ENCODE data around the gene LRIG1. TPM values are rescaled to one million over a fixed set of nuclear protein-coding genes. Genes with fewer than 3 reads are reported as not detected.

LRIG1 gene
- total RNA-seq, 1 donor from 2014 or later, result 169 TPM

DNA sequence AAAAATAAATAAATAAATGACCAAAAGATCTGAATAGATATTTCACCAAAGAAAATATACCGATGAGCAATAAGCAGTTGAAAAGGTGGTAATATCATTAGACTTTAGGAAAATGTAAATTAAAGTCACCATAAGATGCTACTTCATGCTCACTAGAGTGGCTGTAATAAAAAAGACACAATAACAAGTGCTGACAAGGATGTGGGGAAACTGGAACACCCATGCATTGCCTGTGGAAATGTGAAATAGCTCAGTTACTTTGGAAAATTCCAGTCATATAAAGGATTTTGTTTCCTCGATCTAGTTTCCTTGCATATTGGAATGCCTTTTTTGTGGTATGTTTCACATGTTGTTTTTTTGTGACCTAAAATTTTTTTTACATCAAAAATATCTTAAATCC lies 36.0 kb upstream of the LRIG1 start:
- Mint-ChIP-seq H3K27ac (no peak overlapping the region), H3K36me3 (no peaks in the 10 kb centered on the region), H3K9me3 (no peaks in the 10 kb centered on the region), H3K4me3 (no peak overlapping the region), H3K4me1 (peaks cover 30% of the 10 kb centered on the region), H3K27me3 (ENCODE audit: insufficient read depth, low read depth) (peaks cover 2% of the 10 kb centered on the region)
- H3K4me3 ChIP-seq, result no peak overlapping the region
- H3F3A ChIP-seq (ENCODE audit: low read depth), result peaks cover 57% of the 10 kb centered on the region
- no peak for TF ChIP-seq EZH2phosphoT487 (IDR thresholded peaks at IDR 0.05)
- no peak for TF ChIP-seq EZH2 (IDR thresholded peaks at IDR 0.05)
- TF ChIP-seq, protein P1, sequence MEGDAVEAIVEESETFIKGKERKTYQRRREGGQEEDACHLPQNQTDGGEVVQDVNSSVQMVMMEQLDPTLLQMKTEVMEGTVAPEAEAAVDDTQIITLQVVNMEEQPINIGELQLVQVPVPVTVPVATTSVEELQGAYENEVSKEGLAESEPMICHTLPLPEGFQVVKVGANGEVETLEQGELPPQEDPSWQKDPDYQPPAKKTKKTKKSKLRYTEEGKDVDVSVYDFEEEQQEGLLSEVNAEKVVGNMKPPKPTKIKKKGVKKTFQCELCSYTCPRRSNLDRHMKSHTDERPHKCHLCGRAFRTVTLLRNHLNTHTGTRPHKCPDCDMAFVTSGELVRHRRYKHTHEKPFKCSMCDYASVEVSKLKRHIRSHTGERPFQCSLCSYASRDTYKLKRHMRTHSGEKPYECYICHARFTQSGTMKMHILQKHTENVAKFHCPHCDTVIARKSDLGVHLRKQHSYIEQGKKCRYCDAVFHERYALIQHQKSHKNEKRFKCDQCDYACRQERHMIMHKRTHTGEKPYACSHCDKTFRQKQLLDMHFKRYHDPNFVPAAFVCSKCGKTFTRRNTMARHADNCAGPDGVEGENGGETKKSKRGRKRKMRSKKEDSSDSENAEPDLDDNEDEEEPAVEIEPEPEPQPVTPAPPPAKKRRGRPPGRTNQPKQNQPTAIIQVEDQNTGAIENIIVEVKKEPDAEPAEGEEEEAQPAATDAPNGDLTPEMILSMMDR (IDR thresholded peaks at IDR 0.05), result no peak
- no peaks in the 10 kb centered on the region for H4K20me1 ChIP-seq (ENCODE audit: low read depth)
- H3K27me3 ChIP-seq, result no peaks in the 10 kb centered on the region
- H3K36me3 ChIP-seq, result no peaks in the 10 kb centered on the region
- no peak overlapping the region for H3K4me2 ChIP-seq
- H3K4me1 ChIP-seq, result peaks cover 54% of the 10 kb centered on the region
- no peak overlapping the region for H3K9ac ChIP-seq
- no peak for DNase-seq (ENCODE audit: low spot score)
- no peaks in the 10 kb centered on the region for H3K79me2 ChIP-seq (ENCODE audit: low read depth)
- H3K27ac ChIP-seq, result no peak overlapping the region
- H3K9me3 ChIP-seq (ENCODE audit: low read depth), result no peaks in the 10 kb centered on the region
- no peak overlapping the region for H2AFZ ChIP-seq (replicated peaks)

DNA sequence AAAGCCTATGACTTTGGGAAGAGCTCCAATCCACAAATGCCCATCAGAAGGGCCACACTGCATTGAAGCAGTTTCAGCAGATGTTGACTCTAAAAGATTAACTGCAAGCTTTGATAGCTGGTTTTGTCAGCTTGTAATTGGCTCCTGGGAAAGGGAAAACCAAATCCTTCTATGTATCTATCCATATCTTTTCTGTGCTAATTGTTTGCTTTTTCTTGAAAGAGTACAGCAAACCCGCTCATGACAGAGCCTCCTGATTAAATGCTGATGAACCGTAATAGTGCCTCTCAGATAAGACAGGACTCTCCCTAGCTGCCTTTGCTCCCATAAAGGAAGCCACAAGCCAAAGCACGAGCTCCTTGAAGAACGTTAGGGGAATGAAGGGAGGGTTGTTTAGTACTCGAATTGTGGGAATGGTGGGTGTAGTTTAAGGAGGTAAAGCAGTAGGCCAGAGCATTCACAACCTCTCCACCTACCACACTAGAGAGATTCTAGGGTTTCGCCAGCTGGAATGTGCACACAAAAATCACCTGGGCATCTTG lies 33.6 kb upstream of the LRIG1 start:
- H3K79me2 ChIP-seq (ENCODE audit: low read depth), result no peaks in the 10 kb centered on the region
- H3K36me3 ChIP-seq, result no peaks in the 10 kb centered on the region
- no peaks in the 10 kb centered on the region for H4K20me1 ChIP-seq (ENCODE audit: low read depth)
- no peak overlapping the region for H3K9ac ChIP-seq
- peaks cover 70% of the 10 kb centered on the region for H3F3A ChIP-seq (ENCODE audit: low read depth)
- peak overlapping the region; percentile 65 for H3K27ac Mint-ChIP-seq
- H3K4me3 Mint-ChIP-seq, result peak overlapping the region; percentile 51
- peaks cover 46% of the 10 kb centered on the region for H3K4me1 Mint-ChIP-seq
- H3K4me2 ChIP-seq, result peak overlapping the region; percentile 33
- H3K4me1 ChIP-seq, result peaks cover 78% of the 10 kb centered on the region
- TF ChIP-seq EZH2phosphoT487 (IDR thresholded peaks at IDR 0.05) (no peak), EZH2 (IDR thresholded peaks at IDR 0.05) (no peak)
- TF ChIP-seq, protein P1 (IDR thresholded peaks at IDR 0.05), result no peak
- DNase-seq (ENCODE audit: low spot score), result no peak
- no peaks in the 10 kb centered on the region for H3K27me3 ChIP-seq
- H3K9me3 Mint-ChIP-seq, result no peaks in the 10 kb centered on the region
- peak overlapping the region; percentile 91 for H3K27ac ChIP-seq
- peaks cover 2% of the 10 kb centered on the region for H3K27me3 Mint-ChIP-seq (ENCODE audit: insufficient read depth, low read depth)
- H3K4me3 ChIP-seq, result no peak overlapping the region
- peak overlapping the region; percentile 19 for H2AFZ ChIP-seq (replicated peaks)
- H3K9me3 ChIP-seq (ENCODE audit: low read depth), result no peaks in the 10 kb centered on the region
- no peaks in the 10 kb centered on the region for H3K36me3 Mint-ChIP-seq

DNA sequence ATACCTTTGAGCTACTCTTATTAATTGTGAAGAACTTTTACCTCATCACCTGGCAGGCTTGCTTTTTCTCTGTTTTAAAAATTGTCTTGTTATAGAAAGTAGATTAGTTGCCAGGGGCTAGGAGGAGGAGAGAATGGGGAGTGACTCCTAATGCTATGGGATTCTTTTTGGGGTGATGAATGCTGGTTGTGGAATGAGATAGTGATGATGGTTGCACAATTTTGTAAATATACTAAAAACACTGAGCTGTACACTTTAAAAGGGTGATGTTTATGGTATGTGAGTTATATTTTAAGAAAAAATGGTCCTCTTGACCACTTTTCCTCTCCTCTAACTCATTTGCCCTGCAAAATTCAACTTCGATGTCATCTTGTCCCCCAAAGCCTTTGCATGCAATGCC lies 31.8 kb upstream of the LRIG1 start:
- TF ChIP-seq EZH2phosphoT487 (IDR thresholded peaks at IDR 0.05) (no peak), EZH2 (IDR thresholded peaks at IDR 0.05) (no peak)
- TF ChIP-seq, protein P1 (IDR thresholded peaks at IDR 0.05), result no peak
- Histone ChIP-seq H3K27ac (peak overlapping the region; percentile 91), H4K20me1 (ENCODE audit: low read depth) (no peaks in the 10 kb centered on the region), H3K9me3 (ENCODE audit: low read depth) (no peaks in the 10 kb centered on the region), H3F3A (ENCODE audit: low read depth) (peaks cover 60% of the 10 kb centered on the region), H3K4me2 (peak overlapping the region; percentile 77), H3K4me1 (peaks cover 61% of the 10 kb centered on the region), H2AFZ (replicated peaks) (no peak overlapping the region), H3K9ac (no peak overlapping the region), H3K27me3 (no peaks in the 10 kb centered on the region), H3K4me3 (peak overlapping the region; percentile 18), H3K79me2 (ENCODE audit: low read depth) (no peaks in the 10 kb centered on the region), H3K36me3 (no peaks in the 10 kb centered on the region)
- Mint-ChIP-seq H3K36me3 (no peaks in the 10 kb centered on the region), H3K27me3 (ENCODE audit: insufficient read depth, low read depth) (peaks cover 2% of the 10 kb centered on the region), H3K4me3 (no peak overlapping the region), H3K27ac (peak overlapping the region; percentile 34), H3K4me1 (peaks cover 34% of the 10 kb centered on the region), H3K9me3 (no peaks in the 10 kb centered on the region)
- DNase-seq (ENCODE audit: low spot score), result no peak

Measured in neural progenitor cell (in vitro differentiated cells).